Measurements from ENCODE around the gene PKP3. TPM values are rescaled to one million over a fixed set of nuclear protein-coding genes. Genes with fewer than 3 reads are reported as not detected.

The PKP3 gene
- total RNA-seq, 1 donor from 2014 or later = not detected

GRCh38 chr11:442611-443081 lies 48.6 kb downstream of the PKP3 start:
- Histone ChIP-seq H3K4me3 (no peak overlapping the region), H3K27me3 (no peaks in the 10 kb centered on the region), H3K9me3 (no peaks in the 10 kb centered on the region), H3K27ac (no peak overlapping the region), H3K4me1 (peaks cover 0 to under 1% of the 10 kb centered on the region in 2 donors), H3K36me3 (no peaks in the 10 kb centered on the region)
- no peak for DNase-seq (ENCODE audit: low spot score in 2 of 2)
- intact Hi-C loops (cut with DNase I) = no loop called here
- TF ChIP-seq CTCF (IDR thresholded peaks at IDR 0.05) = no peak

GRCh38 chr11:443542-444199 lies 49.7 kb downstream of the PKP3 start:
- peaks cover 0 to 6% of the 10 kb centered on the region in 2 donors for H3K4me1 ChIP-seq
- H3K36me3 ChIP-seq = no peaks in the 10 kb centered on the region
- TF ChIP-seq CTCF (IDR thresholded peaks at IDR 0.05) = no peak
- H3K27me3 ChIP-seq = no peaks in the 10 kb centered on the region
- H3K27ac ChIP-seq = no peak overlapping the region
- H3K4me3 ChIP-seq = no peak overlapping the region
- intact Hi-C loops (cut with DNase I) = no loop called here
- no peaks in the 10 kb centered on the region for H3K9me3 ChIP-seq
- DNase-seq (ENCODE audit: low spot score in 2 of 2) = no peak

- peaks cover 0 to 13% of the 10 kb centered on the region in 2 donors for H3K4me1 ChIP-seq
- intact Hi-C loops (cut with DNase I) = loop anchor here (5.0 kb wide), 1 partner anchor 137 kb away; the partner anchor contains the start of gene IFITM2
- DNase-seq (ENCODE audit: low spot score in 2 of 2) = no peak
- H3K27me3 ChIP-seq = no peaks in the 10 kb centered on the region
- TF ChIP-seq CTCF (IDR thresholded peaks at IDR 0.05) = no peak
- H3K4me3 ChIP-seq = no peak overlapping the region
- no peaks in the 10 kb centered on the region for H3K36me3 ChIP-seq
- H3K27ac ChIP-seq = no peak overlapping the region
- H3K9me3 ChIP-seq = no peaks in the 10 kb centered on the region
Observed at GRCh38 chr11:444396-445144, 50.6 kb downstream of the PKP3 start.

GRCh38 chr11:445765-446588 lies 52.0 kb downstream of the PKP3 start:
- Histone ChIP-seq H3K4me3 (no peak overlapping the region), H3K36me3 (no peaks in the 10 kb centered on the region), H3K27me3 (no peaks in the 10 kb centered on the region), H3K9me3 (no peaks in the 10 kb centered on the region), H3K27ac (no peak overlapping the region), H3K4me1 (peaks cover under 1 to 14% of the 10 kb centered on the region in 2 donors)
- no peak for DNase-seq (ENCODE audit: low spot score in 2 of 2)
- no peak for TF ChIP-seq CTCF (IDR thresholded peaks at IDR 0.05)
- intact Hi-C loops (cut with DNase I) = loop anchor here (5.0 kb wide), 1 partner anchor 139 kb away; the partner anchor contains the start of gene IFITM2

GRCh38 chr11:446891-447290 lies 52.9 kb downstream of the PKP3 start:
- DNase-seq (ENCODE audit: low spot score in 2 of 2) = no peak
- no peak for TF ChIP-seq CTCF (IDR thresholded peaks at IDR 0.05)
- H3K27me3 ChIP-seq = no peaks in the 10 kb centered on the region
- peaks cover 7 to 20% of the 10 kb centered on the region in 2 donors for H3K4me1 ChIP-seq
- H3K4me3 ChIP-seq = no peak overlapping the region
- H3K27ac ChIP-seq = no peak overlapping the region
- no peaks in the 10 kb centered on the region for H3K36me3 ChIP-seq
- no peaks in the 10 kb centered on the region for H3K9me3 ChIP-seq
- intact Hi-C loops (cut with DNase I) = loop anchor here (5.0 kb wide), 1 partner anchor 140 kb away; the partner anchor contains the start of gene IFITM2
